GM12878 (cell line): ENCODE results near the gene NOVA2. TPM values are rescaled to one million over a fixed set of nuclear protein-coding genes. Genes with fewer than 3 reads are reported as not detected.

Experiments
- BCLAF1 ChIP-seq: fragments of 450-650 bp; IDR thresholded peaks from 2 replicates; pipeline ENCODE4 v1.6.1; 2017; ENCODE audit warnings: antibody characterized with exemption, mild to moderate bottlenecking, moderate library complexity
- ESRRA ChIP-seq: IDR thresholded peaks from 2 replicates; pipeline ENCODE4 v1.6.1; 2012; ENCODE audit warnings: mild to moderate bottlenecking, low read length, improper control_type of control experiment
- FOXK2 ChIP-seq: fragments of 450-650 bp; IDR thresholded peaks from 2 replicates; pipeline ENCODE4 v1.6.1; 2017; ENCODE audit warnings: mild to moderate bottlenecking, moderate library complexity
- HCFC1 ChIP-seq: fragments of 150-350 bp; IDR thresholded peaks from 2 replicates; pipeline ENCODE4 v1.6.1; 2014; ENCODE audit warnings: low read length
- IKZF1 ChIP-seq: fragments of 450-650 bp; conservative IDR thresholded peaks from 2 replicates; pipeline ENCODE4 v1.6.1; 2017; ENCODE audit warnings: antibody characterized with exemption, mild to moderate bottlenecking
- KAT2A ChIP-seq: conservative IDR thresholded peaks from 2 replicates; pipeline ENCODE4 v1.6.1; 2011; ENCODE audit warnings: low read depth, low read length; ENCODE audit not compliant: control insufficient read depth
- NBN ChIP-seq: fragments of 450-650 bp; IDR thresholded peaks from 2 replicates; pipeline ENCODE4 v1.6.1; 2016
- NFXL1 ChIP-seq: fragments of 450-650 bp; IDR thresholded peaks from 2 replicates; pipeline ENCODE4 v1.6.1; 2017; ENCODE audit warnings: antibody characterized with exemption, mild to moderate bottlenecking, borderline replicate concordance
- NRF1 ChIP-seq: conservative IDR thresholded peaks from 2 replicates; pipeline ENCODE4 v1.6.1; 2011; ENCODE audit warnings: mild to moderate bottlenecking, low read depth, low read length, improper control_type of control experiment
- POLR2AphosphoS5 ChIP-seq: IDR thresholded peaks from 2 replicates; pipeline ENCODE4 v1.6.1; 2011; ENCODE audit warnings: mild to moderate bottlenecking, low read length, inconsistent platforms
- RFX5 ChIP-seq: IDR thresholded peaks from 2 replicates; pipeline ENCODE4 v1.6.1; 2011; ENCODE audit warnings: low read depth, low read length, improper control_type of control experiment
- SUPT20H ChIP-seq: IDR thresholded peaks from 2 replicates; pipeline ENCODE4 v1.6.1; 2011; ENCODE audit warnings: low read depth, mild to moderate bottlenecking, low read length, moderate library complexity, borderline replicate concordance; ENCODE audit not compliant: control insufficient read depth
- TCF3 ChIP-seq: IDR thresholded peaks from 2 replicates; pipeline ENCODE4 v1.6.1; 2012; ENCODE audit warnings: low read depth, mild to moderate bottlenecking, low read length, borderline replicate concordance; ENCODE audit not compliant: insufficient read depth
- ZNF207 ChIP-seq: fragments of 450-650 bp; IDR thresholded peaks from 2 replicates; pipeline ENCODE4 v1.6.1; 2014; ENCODE audit warnings: antibody characterized with exemption, mild to moderate bottlenecking, borderline replicate concordance
- ZNF274 ChIP-seq: IDR thresholded peaks from one replicate; pipeline ENCODE4 v1.8.0; 2011; ENCODE audit not compliant: insufficient read length, insufficient read depth
- polyA plus RNA-seq, 11 experiments: library from polyadenylated mRNA; depleted of rRNA in 4 of 11; unstranded in 6 of 11; stranded (reverse) in 5 of 11; fragments of >200 nt; fragmentation: Nextera tagmentation in 4 of 11; fragmentation: Illumina TruSeq in 1 of 11; extraction: Ambion mirVana in 4 of 11; extraction: Trizol in 1 of 11; gene quantifications; 1 replicate in 1 of 11; 2 replicates in 10 of 11; pipeline versions ENCODE4 v1.2.1 to v1.2.3, GENCODE V29; 2011 to 2016; ENCODE audit warnings: inconsistent platforms in 2 of 11, missing spikeins in 2 of 11, low read depth in 1 of 11
- total RNA-seq, 4 experiments: library from RNA; depleted of rRNA in 3 of 4; stranded (reverse); fragments of >200 nt in 3 of 4; fragmentation: Illumina TruSeq in 1 of 4; extraction: Trizol in 1 of 4; gene quantifications; 2 replicates each; pipeline versions ENCODE4 v1.2.1 to v1.2.3, GENCODE V29; 2013 to 2021
- TF ChIP-seq, protein P1 (sequence below): fragments of 450-650 bp; IDR thresholded peaks from 2 replicates; pipeline ENCODE4 v1.6.1; 2016; ENCODE audit warnings: mild to moderate bottlenecking

The NOVA2 gene
- total and polyA plus RNA-seq, 10 of the 15 experiments (the other 5 are each of a cell fraction or from before 2014, with no cell fraction given) = under 0.01 to 0.44 (median 0.03) TPM; not detected in 4

GRCh38 chr19:45902651-45903625 is 70.7 kb downstream of the NOVA2 start (continued):
- TF ChIP-seq FOXK2 = no peak
- TF ChIP-seq NFXL1 = no peak
- TF ChIP-seq ZNF274 = no peak
- TF ChIP-seq POLR2AphosphoS5 = peak; percentile 77
- TF ChIP-seq HCFC1 = peak; percentile 54; the same call in 1 of the 2 replicates
- 0 out of 2 replicates have a peak, but pooled peaks have one; percentile 30 for TF ChIP-seq ZNF207
- TF ChIP-seq ESRRA = 0 out of 2 replicates have a peak, but pooled peaks have one; percentile 15
- TF ChIP-seq NBN = peak; percentile 35
- peak; percentile 100 for TF ChIP-seq IKZF1
- TF ChIP-seq BCLAF1 = no peak
- TF ChIP-seq SUPT20H = no peak
- TF ChIP-seq, protein P1, sequence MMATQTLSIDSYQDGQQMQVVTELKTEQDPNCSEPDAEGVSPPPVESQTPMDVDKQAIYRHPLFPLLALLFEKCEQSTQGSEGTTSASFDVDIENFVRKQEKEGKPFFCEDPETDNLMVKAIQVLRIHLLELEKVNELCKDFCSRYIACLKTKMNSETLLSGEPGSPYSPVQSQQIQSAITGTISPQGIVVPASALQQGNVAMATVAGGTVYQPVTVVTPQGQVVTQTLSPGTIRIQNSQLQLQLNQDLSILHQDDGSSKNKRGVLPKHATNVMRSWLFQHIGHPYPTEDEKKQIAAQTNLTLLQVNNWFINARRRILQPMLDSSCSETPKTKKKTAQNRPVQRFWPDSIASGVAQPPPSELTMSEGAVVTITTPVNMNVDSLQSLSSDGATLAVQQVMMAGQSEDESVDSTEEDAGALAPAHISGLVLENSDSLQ = 0 out of 2 replicates have a peak, but pooled peaks have one; percentile 8
- no peak for TF ChIP-seq TCF3
- TF ChIP-seq KAT2A = no peak
- TF ChIP-seq RFX5 = peak; percentile 36; the same call in 1 of the 2 replicates
- peak; percentile 98 for TF ChIP-seq NRF1
